HepG2 (cell line): ENCODE measurements around the gene MS4A10. TPM values are rescaled to one million over a fixed set of nuclear protein-coding genes. Genes with fewer than 3 reads are reported as not detected.

Experiments
- ATAC-seq: fragments of 200-7000 bp; cut with Tn5 transposase; 3 replicates; pipeline ENCODE4 v1.9.1; 2020; ENCODE audit warnings: mild to moderate bottlenecking, moderate library complexity
- BruUV-seq: library from RNA; stranded (reverse); fragments of 400-500 nt; replicated peaks from 2 replicates; lab custom pipeline; 2021; lab: Mats Ljungman, UMichigan
- CTCF ChIA-PET: fragments of 300-600 bp; formaldehyde crosslinking; extraction: SDS; loops from one replicate; lab custom pipeline; 2021; ENCODE audit warnings: low total read pairs, inconsistent platforms, low intra/inter-chr PET ratio; lab: Yijun Ruan, JAX
- POLR2A ChIA-PET: fragments of 350-600 bp; sonication (Branson Sonifier 250); formaldehyde crosslinking; loops from one replicate; lab custom pipeline; 2020; ENCODE audit warnings: antibody characterized with exemption, inconsistent platforms; lab: Yijun Ruan, JAX
- DNase-seq: peaks from one replicate; pipeline ENCODE4 v3.0.0-alpha.2; 2015; ENCODE audit warnings: low spot score
- FAIRE-seq: peaks from 3 replicates; lab custom pipeline; 2011; peaks lifted over from hg19 to GRCh38; lab: Jason Lieb, UNC
- H2AFZ ChIP-seq: one replicate; pipeline ENCODE4 v1.6.1; 2011; ENCODE audit warnings: low read length, inconsistent platforms
- H3K27ac ChIP-seq: fragments of 300-600 bp; 3 replicates; pipeline ENCODE4 v1.8.0; 2011; ENCODE audit warnings: mixed run types, mild to moderate bottlenecking, mixed read lengths, low read length, inconsistent platforms; ENCODE audit not compliant: insufficient read depth; ENCODE audit errors: extremely low read length
- H3K27me3 ChIP-seq, 2 experiments: fragments of 200-600 bp in 1 of 2; 2 replicates in 1 of 2; 3 replicates in 1 of 2; pipeline versions ENCODE4 v1.6.0 to v1.8.0; 2011; ENCODE audit warnings: low read length in 2 of 2, mild to moderate bottlenecking in 2 of 2, moderate library complexity in 2 of 2, inconsistent platforms in 1 of 2; ENCODE audit not compliant: insufficient read depth in 2 of 2, control insufficient read depth in 1 of 2
- H3K36me3 ChIP-seq, 2 experiments: fragments of 200-600 bp in 1 of 2; replicated peaks in 1 of 2; 2 replicates in 1 of 2; 3 replicates in 1 of 2; pipeline versions ENCODE4 v1.5.1 to v1.8.0; 2011; ENCODE audit warnings: low read length in 2 of 2, inconsistent platforms in 1 of 2; ENCODE audit not compliant: insufficient read depth in 2 of 2, control insufficient read depth in 1 of 2
- H3K4me1 ChIP-seq: 2 replicates; pipeline ENCODE4 v1.5.1; 2012; ENCODE audit warnings: low read length, inconsistent platforms; ENCODE audit not compliant: insufficient read depth
- H3K4me2 ChIP-seq: 2 replicates; pipeline ENCODE4 v1.6.0; 2011; ENCODE audit warnings: low read depth, low read length, inconsistent platforms
- H3K4me3 ChIP-seq, 3 experiments: fragments of 200-600 bp in 1 of 3; sonication (generic), shearing (Covaris generic) in 1 of 3; replicated peaks in 1 of 3; 2 replicates each; pipeline ENCODE4 v1.5.1; 2011 to 2016; ENCODE audit warnings: low read length in 3 of 3, inconsistent platforms in 2 of 3, low read depth in 2 of 3, mild to moderate bottlenecking in 2 of 3, control low read depth in 1 of 3, mixed read lengths in 1 of 3; ENCODE audit not compliant: insufficient read depth in 1 of 3
- H3K79me2 ChIP-seq: one replicate; pipeline ENCODE4 v1.6.1; 2011; ENCODE audit warnings: low read length, inconsistent platforms; ENCODE audit not compliant: insufficient read depth
- H3K9ac ChIP-seq: 2 replicates; pipeline ENCODE4 v1.6.0; 2011; ENCODE audit warnings: mild to moderate bottlenecking, low read depth, low read length, inconsistent platforms; ENCODE audit not compliant: insufficient read depth
- H3K9me3 ChIP-seq: 2 replicates; pipeline ENCODE4 v1.5.1; 2012; ENCODE audit warnings: mild to moderate bottlenecking, low read length
- H4K20me1 ChIP-seq: 2 replicates; pipeline ENCODE4 v1.6.0; 2011; ENCODE audit warnings: inconsistent platforms, mild to moderate bottlenecking, low read length, moderate library complexity; ENCODE audit not compliant: insufficient read depth
- ARNT2 ChIP-seq: sonication (generic); formaldehyde crosslinking; IDR thresholded peaks from 2 replicates; pipeline ENCODE4 v1.8.0; 2022; ENCODE audit warnings: mild to moderate bottlenecking, low read depth, missing genetic modification reagents, moderate library complexity
- CTCF ChIP-seq: sonication (generic); formaldehyde crosslinking; IDR thresholded peaks from 2 replicates; pipeline ENCODE4 v1.5.0; 2020; ENCODE audit warnings: mild to moderate bottlenecking, missing genetic modification reagents, moderate library complexity
- FOXA1 ChIP-seq, 2 experiments: fragments of 450-650 bp in 1 of 2; sonication (generic) in 1 of 2; formaldehyde crosslinking in 1 of 2; IDR thresholded peaks; 2 replicates each; pipeline versions ENCODE4 v1.4.0 to v1.6.1; 2016 to 2020; ENCODE audit warnings: missing genetic modification reagents in 1 of 2
- GPBP1L1 ChIP-seq: sonication (generic); formaldehyde crosslinking; IDR thresholded peaks from 2 replicates; pipeline ENCODE4 v1.5.0; 2020; ENCODE audit warnings: mild to moderate bottlenecking, missing genetic modification reagents
- HOXA3 ChIP-seq: sonication (generic); formaldehyde crosslinking; IDR thresholded peaks from 2 replicates; pipeline ENCODE4 v1.5.0; 2020; ENCODE audit warnings: missing genetic modification reagents
- ISL2 ChIP-seq: sonication (generic); formaldehyde crosslinking; IDR thresholded peaks from 2 replicates; pipeline ENCODE4 v1.5.0; 2020; ENCODE audit warnings: missing genetic modification reagents
- MEIS2 ChIP-seq: sonication (generic); formaldehyde crosslinking; IDR thresholded peaks from 2 replicates; pipeline ENCODE4 v1.9.0; 2021; ENCODE audit warnings: mild to moderate bottlenecking, missing genetic modification reagents
- PHF5A ChIP-seq: IDR thresholded peaks from one replicate; pipeline ENCODE4 v1.6.1; 2018; ENCODE audit warnings: low read depth, missing genetic modification reagents; ENCODE audit not compliant: unreplicated experiment
- SAFB2 ChIP-seq: sonication (generic); formaldehyde crosslinking; IDR thresholded peaks from 2 replicates; pipeline ENCODE4 v1.5.1; 2020; ENCODE audit warnings: missing genetic modification reagents, low read depth, mild to moderate bottlenecking, borderline replicate concordance
- SOX6 ChIP-seq, 2 experiments: fragments of 450-650 bp in 1 of 2; sonication (generic) in 1 of 2; formaldehyde crosslinking in 1 of 2; IDR thresholded peaks; 2 replicates each; pipeline versions ENCODE4 v1.4.0 to v1.6.1; 2017 to 2020; ENCODE audit warnings: antibody characterized with exemption in 1 of 2, mild to moderate bottlenecking in 1 of 2, missing genetic modification reagents in 1 of 2
- SRSF9 ChIP-seq: fragments of 200-400 bp; formaldehyde crosslinking; IDR thresholded peaks from 2 replicates; pipeline ENCODE4 v1.6.1; 2018; ENCODE audit warnings: borderline replicate concordance, mild to moderate bottlenecking, low read depth, low read length; ENCODE audit not compliant: insufficient read depth, poor library complexity, severe bottlenecking
- TOE1 ChIP-seq: sonication (generic); formaldehyde crosslinking; IDR thresholded peaks from 2 replicates; pipeline ENCODE4 v1.4.0; 2020; ENCODE audit warnings: mild to moderate bottlenecking, missing genetic modification reagents
- ZBTB42 ChIP-seq: sonication (generic); formaldehyde crosslinking; IDR thresholded peaks from 2 replicates; pipeline ENCODE4 v1.5.0; 2020; ENCODE audit warnings: mild to moderate bottlenecking, missing genetic modification reagents
- ZNF550 ChIP-seq: sonication (generic); formaldehyde crosslinking; IDR thresholded peaks from 2 replicates; pipeline ENCODE4 v1.4.0; 2020; ENCODE audit warnings: mild to moderate bottlenecking, missing genetic modification reagents, borderline replicate concordance
- ZNF713 ChIP-seq: sonication (generic); formaldehyde crosslinking; IDR thresholded peaks from 2 replicates; pipeline ENCODE4 v1.4.0; 2020; ENCODE audit warnings: mild to moderate bottlenecking, missing genetic modification reagents
- WGBS: methylation state at CpG from one replicate; pipeline ENCODE4 v1.1.6; 2017; ENCODE audit warnings: low lambda C conversion rate; 5-methylcytosine and 5-hydroxymethylcytosine counted together
- in situ Hi-C: cut with HindIII; loops from 2 replicates; pipeline ENCODE4 v1.10.0; 2017; ENCODE audit warnings: low pct_unique_long_range_greater_than_20kb; ENCODE audit not compliant: extremely low pct_ligation_motif_present
- intact Hi-C: fragments of 100-400 bp; cut with micrococcal nuclease; formaldehyde crosslinking; loops from one replicate; pipeline ENCODE4 v1.10.0; 2022; ENCODE audit not compliant: unreplicated experiment
- polyA plus RNA-seq, 8 experiments: library from polyadenylated mRNA; depleted of rRNA in 3 of 8; stranded (reverse) in 7 of 8; unstranded in 1 of 8; fragments of >200 nt; fragmentation: Illumina TruSeq in 4 of 8; extraction: Trizol in 4 of 8; gene quantifications; 2 replicates each; pipeline versions ENCODE4 v1.2.1 to v1.2.3, GENCODE V29; 2011 to 2016; ENCODE audit warnings: low read depth in 4 of 8, missing spikeins in 1 of 8, mixed read lengths in 1 of 8; ENCODE audit not compliant: insufficient read depth in 1 of 8
- total RNA-seq, 5 experiments: library from RNA; depleted of rRNA; stranded (reverse); fragments of >200 nt; fragmentation: Illumina TruSeq; extraction: Trizol; gene quantifications; 2 replicates each; pipeline ENCODE4 v1.2.3, GENCODE V29; 2016; ENCODE audit warnings: low read depth in 1 of 5
- TF ChIP-seq, protein P1 (sequence below): sonication (generic); formaldehyde crosslinking; IDR thresholded peaks from 2 replicates; pipeline ENCODE4 v1.4.0; 2020; ENCODE audit warnings: missing genetic modification reagents
- TF ChIP-seq, protein P2 (sequence below): sonication (generic); formaldehyde crosslinking; conservative IDR thresholded peaks from 2 replicates; pipeline ENCODE4 v1.8.0; 2022; ENCODE audit warnings: missing genetic modification reagents

MS4A10 gene
- total and polyA plus RNA-seq, 2 of the 13 experiments (the other 11 are each of a cell fraction or from before 2014, with no cell fraction given), result not detected

- FAIRE-seq, result peak; percentile 95
- Histone ChIP-seq H2AFZ (no peak overlapping the region), H3K4me2 (peak overlapping the region; percentile 86), H3K27me3 (no peaks in the 10 kb centered on the region; a peak in 1 of 5 replicates), H3K27ac (peak overlapping the region; percentile 68), H3K4me1 (peaks cover 41% of the 10 kb centered on the region), H3K4me3 (peak overlapping the region; percentile 80 to 97 (median 88); a peak in 5 of 6 replicates), H4K20me1 (peaks cover 13% of the 10 kb centered on the region; the same call in 1 of the 2 replicates), H3K9ac (0 out of 2 replicates have a peak overlapping the region, but pooled peaks have one; percentile 86), H3K36me3 (peaks cover 18 to 31% of the 10 kb centered on the region in 2 experiments), H3K9me3 (no peaks in the 10 kb centered on the region), H3K79me2 (peaks cover 50% of the 10 kb centered on the region)
- ChIA-PET POLR2A (interaction anchor here (1.0 to 3.0 kb wide), 2 partner anchors 9 to 11 kb away, joined by 3 to 26 read pairs; partner anchors contain the start of gene PTGDR2), CTCF (no interaction called here)
- BruUV-seq, result no TSS peak
- in situ Hi-C loops, result no loop called here
- ATAC-seq, result peak; percentile 85
- 15% methylated on average over 4 of the region's 4 CpGs for WGBS
- DNase-seq, result peak; percentile 94
- intact Hi-C loops, result loop anchor here (1.0 to 2.0 kb wide), 2 partner anchors 11 to 36 kb away; no protein-coding TSS in a partner anchor
- TF ChIP-seq TOE1 (CRISPR knock-in tag), result no peak
- TF ChIP-seq SAFB2 (CRISPR knock-in tag), result no peak
- peak; percentile 94 for TF ChIP-seq ISL2 (CRISPR knock-in tag)
- TF ChIP-seq, protein P1, sequence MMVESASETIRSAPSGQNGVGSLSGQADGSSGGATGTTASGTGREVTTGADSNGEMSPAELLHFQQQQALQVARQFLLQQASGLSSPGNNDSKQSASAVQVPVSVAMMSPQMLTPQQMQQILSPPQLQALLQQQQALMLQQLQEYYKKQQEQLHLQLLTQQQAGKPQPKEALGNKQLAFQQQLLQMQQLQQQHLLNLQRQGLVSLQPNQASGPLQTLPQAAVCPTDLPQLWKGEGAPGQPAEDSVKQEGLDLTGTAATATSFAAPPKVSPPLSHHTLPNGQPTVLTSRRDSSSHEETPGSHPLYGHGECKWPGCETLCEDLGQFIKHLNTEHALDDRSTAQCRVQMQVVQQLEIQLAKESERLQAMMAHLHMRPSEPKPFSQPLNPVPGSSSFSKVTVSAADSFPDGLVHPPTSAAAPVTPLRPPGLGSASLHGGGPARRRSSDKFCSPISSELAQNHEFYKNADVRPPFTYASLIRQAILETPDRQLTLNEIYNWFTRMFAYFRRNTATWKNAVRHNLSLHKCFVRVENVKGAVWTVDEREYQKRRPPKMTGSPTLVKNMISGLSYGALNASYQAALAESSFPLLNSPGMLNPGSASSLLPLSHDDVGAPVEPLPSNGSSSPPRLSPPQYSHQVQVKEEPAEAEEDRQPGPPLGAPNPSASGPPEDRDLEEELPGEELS (CRISPR knock-in tag), result peak; percentile 93
- no peak for TF ChIP-seq SRSF9
- peak; percentile 73 for TF ChIP-seq MEIS2 (CRISPR knock-in tag)
- no peak for TF ChIP-seq ZNF713 (CRISPR knock-in tag)
- peak; percentile 28; the same call in 1 of the 2 replicates for TF ChIP-seq HOXA3
- no peak for TF ChIP-seq SOX6 (IDR thresholded peaks at IDR 0.05)
- peak; percentile 95 for TF ChIP-seq SOX6 (CRISPR knock-in tag; IDR thresholded peaks at IDR 0.05)
- no peak for TF ChIP-seq CTCF (CRISPR knock-in tag)
- TF ChIP-seq PHF5A, result peak; percentile 53
- TF ChIP-seq, protein P2, sequence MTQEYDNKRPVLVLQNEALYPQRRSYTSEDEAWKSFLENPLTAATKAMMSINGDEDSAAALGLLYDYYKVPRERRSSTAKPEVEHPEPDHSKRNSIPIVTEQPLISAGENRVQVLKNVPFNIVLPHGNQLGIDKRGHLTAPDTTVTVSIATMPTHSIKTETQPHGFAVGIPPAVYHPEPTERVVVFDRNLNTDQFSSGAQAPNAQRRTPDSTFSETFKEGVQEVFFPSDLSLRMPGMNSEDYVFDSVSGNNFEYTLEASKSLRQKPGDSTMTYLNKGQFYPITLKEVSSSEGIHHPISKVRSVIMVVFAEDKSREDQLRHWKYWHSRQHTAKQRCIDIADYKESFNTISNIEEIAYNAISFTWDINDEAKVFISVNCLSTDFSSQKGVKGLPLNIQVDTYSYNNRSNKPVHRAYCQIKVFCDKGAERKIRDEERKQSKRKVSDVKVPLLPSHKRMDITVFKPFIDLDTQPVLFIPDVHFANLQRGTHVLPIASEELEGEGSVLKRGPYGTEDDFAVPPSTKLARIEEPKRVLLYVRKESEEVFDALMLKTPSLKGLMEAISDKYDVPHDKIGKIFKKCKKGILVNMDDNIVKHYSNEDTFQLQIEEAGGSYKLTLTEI (CRISPR knock-in tag), result no peak
- TF ChIP-seq ZNF550 (CRISPR knock-in tag), result no peak
- TF ChIP-seq FOXA1 (IDR thresholded peaks at IDR 0.05), result peak; percentile 63; the same call in 1 of the 2 replicates
- TF ChIP-seq FOXA1 (CRISPR knock-in tag; IDR thresholded peaks at IDR 0.05), result peak; percentile 82
- no peak for TF ChIP-seq ZBTB42 (CRISPR knock-in tag)
- TF ChIP-seq GPBP1L1 (CRISPR knock-in tag), result no peak
- TF ChIP-seq ARNT2 (CRISPR knock-in tag), result 0 out of 2 replicates have a peak, but pooled peaks have one; percentile 30
Observed at GRCh38 chr11:60844870-60845221, 59.7 kb downstream of the MS4A10 start.
